ENCODE measurements around the gene S100A4.

S100A4 gene

GRCh38 chr1:153526132-153526543 is 19.5 kb downstream of the S100A4 start:
- TF ChIP-seq FOXP2 (optimal IDR thresholded peaks at IDR 0.05; ENCODE audit: borderline replicate concordance, extremely low read depth, extremely low read length, insufficient read depth) (no peak), TAF1 (IDR thresholded peaks at IDR 0.05; ENCODE audit: borderline replicate concordance, insufficient read depth, low read length) (no peak), REST (IDR thresholded peaks at IDR 0.05; ENCODE audit: insufficient read depth in 1 of 2, low read depth in 2 of 2, low read length in 2 of 2) (no peak)

GRCh38 chr1:153525088-153525728 is 20.4 kb downstream of the S100A4 start:
- TF ChIP-seq SIN3A (IDR thresholded peaks at IDR 0.05; ENCODE audit: borderline replicate concordance, insufficient read depth, low read length): no peak
- no peak for TF ChIP-seq REST (IDR thresholded peaks at IDR 0.05; ENCODE audit: insufficient read depth in 1 of 2, low read depth in 2 of 2, low read length in 2 of 2)
- TF ChIP-seq POLR2AphosphoS5 (IDR thresholded peaks at IDR 0.05; ENCODE audit: low read depth, low read length): no peak
- TF ChIP-seq TAF1 (IDR thresholded peaks at IDR 0.05; ENCODE audit: borderline replicate concordance, insufficient read depth, low read length): no peak
- no peak for TF ChIP-seq FOXP2 (optimal IDR thresholded peaks at IDR 0.05; ENCODE audit: borderline replicate concordance, extremely low read depth, extremely low read length, insufficient read depth)

- TF ChIP-seq POLR2AphosphoS5 (IDR thresholded peaks at IDR 0.05; ENCODE audit: low read depth, low read length): no peak
- TF ChIP-seq REST (IDR thresholded peaks at IDR 0.05; ENCODE audit: insufficient read depth in 1 of 2, low read depth in 2 of 2, low read length in 2 of 2): no peak
- TF ChIP-seq FOXP2 (optimal IDR thresholded peaks at IDR 0.05; ENCODE audit: borderline replicate concordance, extremely low read depth, extremely low read length, insufficient read depth): no peak
- no peak for TF ChIP-seq SIN3A (IDR thresholded peaks at IDR 0.05; ENCODE audit: borderline replicate concordance, insufficient read depth, low read length)
- TF ChIP-seq TAF1 (IDR thresholded peaks at IDR 0.05; ENCODE audit: borderline replicate concordance, insufficient read depth, low read length): no peak
These were observed 24.7 kb downstream of the S100A4 start for GRCh38 chr1:153520818-153521476.

- no peak for TF ChIP-seq REST (IDR thresholded peaks at IDR 0.05; ENCODE audit: insufficient read depth in 1 of 2, low read depth in 2 of 2, low read length in 2 of 2)
- no peak for TF ChIP-seq TAF1 (IDR thresholded peaks at IDR 0.05; ENCODE audit: borderline replicate concordance, insufficient read depth, low read length)
- no peak for TF ChIP-seq POLR2AphosphoS5 (IDR thresholded peaks at IDR 0.05; ENCODE audit: low read depth, low read length)
These were observed 26.4 kb downstream of the S100A4 start for GRCh38 chr1:153519242-153519641.
